Choroid plexus epithelial cell (primary cell): Measurements from ENCODE around the gene RBMS3.

Experiments
- DNase-seq: peaks from one replicate; pipeline ENCODE4 v3.0.0-alpha.2; 2010; ENCODE audit warnings: low read depth
- H3K4me3 ChIP-seq: 2 replicates; pipeline ENCODE4 v1.5.1; 2011; ENCODE audit warnings: low read depth, mild to moderate bottlenecking, control low read depth, low read length, moderate library complexity
- CTCF ChIP-seq: conservative IDR thresholded peaks from 2 replicates; pipeline ENCODE4 v1.5.1; 2011; ENCODE audit warnings: low read depth, mild to moderate bottlenecking, control low read depth, inconsistent platforms, low read length, moderate library complexity

The RBMS3 gene

GRCh38 chr3:29242296-29242695, 38.6 kb upstream of the RBMS3 start:
- DNase-seq: no peak
- TF ChIP-seq CTCF: no peak
- no peak overlapping the region for H3K4me3 ChIP-seq

GRCh38 chr3:29245441-29245840, 35.4 kb upstream of the RBMS3 start:
- no peak for DNase-seq
- no peak for TF ChIP-seq CTCF
- no peak overlapping the region for H3K4me3 ChIP-seq

GRCh38 chr3:29247088-29247745, 33.7 kb upstream of the RBMS3 start:
- H3K4me3 ChIP-seq: no peak overlapping the region
- TF ChIP-seq CTCF: no peak
- no peak for DNase-seq

- DNase-seq: no peak
- TF ChIP-seq CTCF: no peak
- no peak overlapping the region for H3K4me3 ChIP-seq
Measured at GRCh38 chr3:29249829-29250345, 31.0 kb upstream of the RBMS3 start.

- peak; percentile 54 for DNase-seq
- no peak overlapping the region for H3K4me3 ChIP-seq
- TF ChIP-seq CTCF: no peak
Measured at GRCh38 chr3:29255854-29256696, 24.8 kb upstream of the RBMS3 start.

- no peak overlapping the region for H3K4me3 ChIP-seq
- TF ChIP-seq CTCF: no peak
- DNase-seq: no peak
Measured at GRCh38 chr3:29258161-29258560, 22.7 kb upstream of the RBMS3 start.
